HG02884 (cell line): ENCODE measurements around the gene ANKRD30A.
"Not testable (repeated sequence)": the region's sequence is repeated elsewhere in the genome, so short reads cannot be mapped to it uniquely, and the experiment has no call there.

Experiments used
- ATAC-seq: cut with Tn5 transposase; IDR thresholded peaks from one replicate; pipeline ENCODE4 v1.9.1; 2021; ENCODE audit warnings: mild to moderate bottlenecking, moderate library complexity; ENCODE audit not compliant: unreplicated experiment

ANKRD30A gene

DNA sequence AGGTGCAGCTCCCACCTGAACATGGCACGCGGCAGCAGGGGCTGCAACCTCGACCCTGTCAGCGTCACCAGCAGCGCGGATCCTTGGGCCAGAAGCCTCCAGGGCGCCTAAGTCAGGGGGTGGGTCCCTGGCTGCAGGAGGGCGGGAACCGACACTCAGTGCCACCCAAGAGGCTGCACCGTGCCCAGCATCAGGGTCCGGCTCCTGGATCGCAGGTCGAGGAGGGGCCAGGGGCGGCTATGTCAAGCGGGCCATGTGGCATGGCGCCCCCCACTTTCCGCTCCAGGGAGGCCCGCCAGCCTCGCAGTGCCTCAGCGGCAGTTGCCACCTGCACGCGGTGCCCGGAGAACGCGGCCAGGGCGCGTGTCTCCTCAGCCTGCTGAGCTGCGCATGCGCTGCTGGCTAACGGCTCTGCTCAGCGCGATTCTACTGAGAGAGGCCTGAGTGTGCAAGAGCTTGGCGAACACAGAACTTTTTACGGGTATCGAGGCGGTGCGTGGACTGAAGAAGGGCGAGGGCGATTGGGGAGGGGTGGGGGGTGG lies at the start of gene ANKRD30A:
ANKRD30A (plus strand) TSS at position 408 of the 542 bp plus-strand sequence. CDS start 190 bp downstream, outside the sequence.
- ATAC-seq: no peak

GRCh38 chr10:37076083-37076482 lies 49.3 kb upstream of the ANKRD30A start:
- not testable (repeated sequence) for ATAC-seq

DNA sequence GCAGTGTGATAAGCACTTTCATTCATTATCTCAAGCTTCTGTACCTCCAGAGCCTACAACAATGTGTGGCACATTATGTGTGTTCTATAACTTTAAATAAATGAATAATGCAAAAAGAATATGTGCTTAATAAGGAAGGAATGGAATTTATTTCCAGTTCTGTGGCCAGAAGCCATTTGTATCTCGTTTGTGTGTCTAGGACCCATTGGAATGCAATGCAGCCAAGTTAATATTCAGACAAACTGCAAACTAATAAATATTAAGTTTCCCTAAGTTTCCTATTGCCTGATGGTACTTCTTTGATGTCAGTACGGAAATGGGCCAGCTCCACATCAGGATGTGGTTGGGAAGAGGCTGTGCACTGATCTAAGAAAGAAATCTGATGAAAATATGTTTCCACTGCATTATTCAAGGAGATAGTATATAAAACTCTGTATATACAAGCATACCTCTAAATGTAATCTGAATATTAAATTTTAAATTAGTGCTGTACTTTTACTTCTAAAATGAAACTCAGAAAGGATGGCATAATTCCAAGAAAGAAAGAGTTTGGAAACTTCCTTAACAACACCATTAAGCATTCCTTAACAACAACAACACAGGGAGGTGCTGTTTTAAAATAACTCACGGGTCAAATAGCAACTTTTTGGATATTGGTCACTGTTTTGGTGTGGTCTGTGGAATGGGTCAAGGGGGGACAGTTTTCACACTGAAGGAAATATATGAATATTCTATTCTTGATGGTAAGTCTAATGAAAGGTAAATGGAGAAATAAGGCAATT lies 29.4 kb upstream of the ANKRD30A start:
- ATAC-seq: no peak

DNA sequence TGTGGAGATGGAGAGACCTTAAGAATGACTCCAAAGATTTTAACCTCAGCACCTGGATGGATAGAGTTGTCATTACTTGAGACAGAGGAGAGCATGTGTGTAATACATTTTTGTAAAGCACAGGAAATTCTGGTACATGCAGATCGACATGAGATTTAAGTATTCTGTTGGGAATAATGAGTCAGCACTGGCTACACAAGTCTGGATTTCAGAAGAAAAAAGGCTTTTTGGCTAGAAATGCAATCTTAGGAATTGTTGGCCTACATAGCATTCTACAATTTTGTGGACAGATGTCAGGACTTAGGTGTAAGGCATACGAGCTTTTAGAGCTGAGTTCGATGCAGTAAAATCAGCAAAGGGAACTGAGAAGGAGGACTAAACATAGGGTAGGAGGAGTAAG lies 24.1 kb upstream of the ANKRD30A start:
- no peak for ATAC-seq

- ATAC-seq: no peak
These were observed 16.4 kb upstream of the ANKRD30A start for GRCh38 chr10:37109000-37109399.

GRCh38 chr10:37124532-37124931 lies 866 bp upstream of the ANKRD30A start:
- ATAC-seq: no peak

- no peak for ATAC-seq
These were observed 523 bp downstream of the ANKRD30A start for GRCh38 chr10:37125921-37126320.

GRCh38 chr10:37146443-37146842 lies 21.0 kb downstream of the ANKRD30A start:
- ATAC-seq: no peak

- ATAC-seq: not testable (repeated sequence)
These were observed 37.0 kb downstream of the ANKRD30A start for GRCh38 chr10:37162430-37162829.

DNA sequence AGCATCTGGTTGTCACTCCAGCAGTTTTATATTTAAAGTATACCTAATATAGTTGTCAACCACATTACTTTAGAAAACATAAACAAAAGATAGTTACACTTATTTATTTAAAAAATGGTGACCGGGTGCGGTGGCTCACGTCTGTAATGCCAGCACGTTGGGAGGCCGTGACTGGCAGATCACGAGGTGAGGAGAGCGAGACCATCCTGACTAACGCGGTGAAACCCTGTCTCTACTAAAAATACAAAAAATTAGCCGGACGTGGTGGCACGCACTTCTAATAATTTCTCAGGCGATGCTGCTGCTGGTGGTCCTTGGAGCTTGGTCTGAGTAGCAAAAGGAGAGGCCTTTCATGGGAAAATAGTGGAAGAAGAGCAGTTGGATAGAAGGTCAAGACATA lies 46.5 kb downstream of the ANKRD30A start:
- not testable (repeated sequence) for ATAC-seq

DNA sequence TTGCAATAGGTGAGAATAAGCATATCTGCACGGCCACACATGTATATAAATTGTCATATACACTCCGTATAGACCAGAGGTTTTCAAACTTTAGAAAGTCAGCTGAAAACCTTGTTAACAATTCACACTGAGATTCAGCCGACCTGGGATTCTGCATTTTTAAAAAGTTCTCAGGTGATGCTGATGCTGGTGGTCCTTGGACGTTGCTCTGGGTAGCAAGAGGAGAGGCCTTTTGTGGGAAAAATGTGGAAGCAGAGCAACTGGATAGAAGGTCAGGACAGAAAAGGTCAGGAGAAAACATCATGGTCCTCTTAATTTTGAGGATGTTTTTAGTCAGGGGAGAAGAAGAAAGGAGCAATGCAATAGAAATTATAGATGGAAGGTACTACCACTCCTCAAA lies 52.9 kb downstream of the ANKRD30A start:
- ATAC-seq: not testable (repeated sequence)

- ATAC-seq: not testable (repeated sequence)
These were observed 57.3 kb downstream of the ANKRD30A start for GRCh38 chr10:37182719-37183118.

DNA sequence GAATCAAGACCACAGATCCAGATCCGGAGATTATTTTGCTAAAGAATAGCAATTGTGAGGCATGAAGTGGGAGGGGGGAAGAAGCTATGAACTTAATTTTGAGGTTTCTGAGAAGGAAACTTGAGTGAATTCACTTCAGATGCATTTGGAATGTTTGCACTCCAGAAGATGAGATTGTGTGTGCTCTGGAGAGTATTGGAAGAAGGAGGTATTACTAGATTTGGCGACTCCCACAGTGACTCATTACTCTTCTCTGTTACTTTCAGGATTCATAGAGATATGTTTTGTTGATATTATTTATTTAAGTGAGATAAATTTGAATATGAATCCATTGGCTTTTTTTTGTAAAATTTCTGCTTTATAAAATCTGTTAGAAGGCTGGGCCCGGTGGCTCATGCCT lies 80.7 kb downstream of the ANKRD30A start:
- ATAC-seq: no peak

DNA sequence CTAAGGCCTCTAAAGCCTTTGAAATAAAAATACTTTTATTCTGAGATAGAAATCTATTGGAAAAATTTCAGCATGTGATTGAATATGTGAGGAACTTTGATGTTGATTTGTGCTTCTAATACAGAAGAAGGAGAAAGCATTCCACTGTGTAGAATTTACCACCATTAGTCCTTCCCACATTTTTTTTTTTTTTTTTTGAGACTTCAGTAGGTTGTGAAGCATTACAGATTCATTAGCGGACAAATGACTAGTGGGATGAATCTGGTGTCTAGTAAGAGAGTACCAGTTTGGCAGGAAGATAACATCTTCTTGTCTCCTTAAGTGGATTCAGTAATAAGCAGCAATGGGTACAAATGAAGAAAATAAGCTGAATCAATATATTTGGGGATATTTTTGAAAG lies 95.5 kb downstream of the ANKRD30A start:
- no peak for ATAC-seq

GRCh38 chr10:37222046-37222445 lies 96.6 kb downstream of the ANKRD30A start:
- no peak for ATAC-seq

GRCh38 chr10:37225163-37225562 lies 99.8 kb downstream of the ANKRD30A start:
- no peak for ATAC-seq

GRCh38 chr10:37226524-37226923 lies 101.1 kb downstream of the ANKRD30A start:
- no peak for ATAC-seq

GRCh38 chr10:37234692-37235091 lies 109.3 kb downstream of the ANKRD30A start:
- ATAC-seq: no peak

GRCh38 chr10:37236093-37236492 lies 110.7 kb downstream of the ANKRD30A start:
- ATAC-seq: no peak

DNA sequence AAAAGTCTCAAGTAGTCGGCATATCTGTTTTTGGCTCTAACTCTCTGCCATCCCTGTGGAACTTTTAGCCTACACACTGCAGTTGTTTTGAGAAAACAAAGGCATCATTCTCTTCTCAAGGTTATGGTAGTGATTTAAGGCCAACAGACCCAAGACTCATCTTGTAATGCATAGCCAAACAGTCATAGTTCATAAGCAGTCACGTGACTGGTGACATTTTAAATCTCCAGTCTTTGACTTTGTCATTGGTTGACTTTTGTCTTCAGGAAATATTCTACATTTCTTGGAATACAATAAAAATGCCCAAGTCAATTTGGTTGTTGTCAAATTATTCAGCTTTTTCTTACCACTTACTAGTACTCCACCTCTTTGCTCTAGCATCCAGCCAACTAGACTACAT lies 114.8 kb downstream of the ANKRD30A start:
- no peak for ATAC-seq

DNA sequence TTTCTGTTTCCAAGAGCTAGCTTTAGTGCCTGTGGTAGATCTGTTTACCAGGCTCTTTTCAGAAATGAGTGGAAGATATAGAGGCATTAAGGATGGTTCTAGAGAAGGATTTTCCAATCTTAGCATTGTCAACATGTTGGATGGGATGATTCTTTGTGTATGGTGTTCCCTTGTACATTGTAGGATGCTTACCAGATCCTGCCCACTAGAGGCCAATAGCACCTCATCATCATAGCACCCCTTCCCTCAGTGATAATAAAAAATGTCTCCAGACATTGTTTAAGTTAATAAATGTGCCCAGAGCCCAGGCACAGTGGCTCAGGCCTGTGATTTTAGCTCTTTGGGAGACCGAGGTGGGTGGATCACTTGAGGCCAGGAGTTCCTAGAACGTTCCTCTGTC lies 121.2 kb downstream of the ANKRD30A start:
- no peak for ATAC-seq

DNA sequence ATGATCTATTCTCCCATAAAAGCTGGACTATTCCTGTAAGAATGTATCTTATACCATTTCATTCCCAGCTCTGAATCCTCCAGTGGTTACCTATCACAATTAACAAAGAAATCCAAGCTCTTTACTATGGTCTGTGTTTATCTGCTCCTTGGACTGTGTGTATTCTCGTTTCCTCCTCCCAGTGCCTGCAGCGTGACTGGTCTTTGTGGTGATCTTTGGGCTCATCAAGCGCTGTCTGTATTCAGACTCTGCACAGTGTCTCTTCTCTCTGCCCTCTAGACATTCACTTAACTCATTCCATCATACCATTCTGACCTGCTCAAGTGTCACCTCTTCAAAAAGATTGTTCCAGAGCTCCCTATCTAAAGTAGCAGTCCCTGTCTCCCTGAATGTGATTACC lies 130.4 kb downstream of the ANKRD30A start:
- not testable (repeated sequence) for ATAC-seq

DNA sequence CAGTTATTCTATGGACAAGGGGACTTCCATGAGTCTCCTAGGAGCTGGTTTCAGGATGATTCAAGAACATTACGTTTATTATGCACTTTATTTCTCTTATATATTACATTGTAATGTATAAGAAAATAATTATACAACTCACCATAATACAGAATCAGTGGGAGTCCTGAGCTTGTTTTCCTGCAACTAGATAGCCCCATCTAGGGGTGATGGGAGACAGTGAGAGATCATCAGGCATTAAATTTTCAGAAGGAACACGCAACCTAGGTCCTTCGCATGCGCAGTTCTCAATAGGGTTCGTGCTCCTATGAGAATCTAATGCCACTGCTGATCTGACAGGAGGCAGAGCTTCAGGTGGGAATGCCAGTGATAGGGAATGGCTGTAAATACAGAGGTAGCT lies 137.9 kb downstream of the ANKRD30A start:
- ATAC-seq: no peak
